Renal cortical epithelial cell (primary cell): Measurements from ENCODE around the gene KITLG. TPM values are rescaled to one million over a fixed set of nuclear protein-coding genes. Genes with fewer than 3 reads are reported as not detected.
"Not testable (repeated sequence)": the region's sequence is repeated elsewhere in the genome, so short reads cannot be mapped to it uniquely, and the experiment has no call there.

Experiments
- DNase-seq: peaks from one replicate; pipeline ENCODE4 v3.0.0-alpha.2; 2011; ENCODE audit warnings: low read depth
- total RNA-seq: library from RNA; depleted of rRNA; stranded (reverse); fragments of >200 nt; gene quantifications from 2 replicates; pipeline ENCODE4 v1.2.3, GENCODE V29; 2014

The KITLG gene
- total RNA-seq, 1 donor from 2014 or later: 189 TPM

DNA sequence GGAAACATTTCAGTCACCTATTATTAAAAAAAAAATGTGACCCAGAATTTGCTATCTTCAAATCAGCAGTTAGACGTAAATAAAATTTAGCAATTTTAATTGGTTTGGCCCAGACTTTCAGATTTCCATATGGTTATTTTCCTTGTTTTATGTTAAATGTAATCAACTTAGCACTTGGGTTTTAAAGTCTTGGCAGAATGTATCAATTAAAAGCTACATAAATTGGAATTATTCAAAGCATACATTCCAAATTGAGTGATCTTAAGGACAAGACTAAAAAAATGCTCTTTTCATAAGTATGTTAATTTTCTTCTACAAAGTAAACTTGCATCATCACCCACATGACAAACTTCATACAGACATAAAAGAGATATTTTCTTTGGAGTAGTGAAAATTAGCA, 3.4 kb downstream of the KITLG start:
- DNase-seq: no peak

DNA sequence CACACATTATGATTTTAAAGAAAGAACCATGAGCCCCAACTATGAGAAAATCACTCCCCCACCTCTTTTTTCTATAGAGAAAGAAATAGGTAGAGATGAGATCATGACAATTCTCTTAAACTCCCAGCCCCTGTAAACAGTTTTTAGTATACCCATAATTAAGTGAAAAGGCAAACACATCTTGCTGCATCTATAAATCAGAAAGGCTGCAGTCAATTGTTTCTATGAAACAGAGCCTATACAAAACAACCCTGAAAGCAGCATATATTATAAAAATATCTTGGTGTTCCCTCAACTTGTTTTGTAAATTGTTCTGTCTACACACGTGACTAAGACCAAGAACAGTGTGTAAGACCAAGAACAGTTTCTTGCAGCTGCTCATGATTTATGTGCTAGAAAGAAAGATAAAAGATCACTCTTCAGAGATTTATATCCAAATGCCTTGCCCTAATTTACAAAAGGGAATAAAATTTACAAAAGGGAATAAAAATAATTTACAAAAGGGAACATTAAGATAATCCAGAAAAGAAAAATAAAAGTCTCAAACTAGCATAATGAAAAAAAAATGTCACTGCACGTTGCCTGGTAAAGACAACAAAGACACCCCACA, 4.8 kb downstream of the KITLG start:
- DNase-seq: no peak

DNA sequence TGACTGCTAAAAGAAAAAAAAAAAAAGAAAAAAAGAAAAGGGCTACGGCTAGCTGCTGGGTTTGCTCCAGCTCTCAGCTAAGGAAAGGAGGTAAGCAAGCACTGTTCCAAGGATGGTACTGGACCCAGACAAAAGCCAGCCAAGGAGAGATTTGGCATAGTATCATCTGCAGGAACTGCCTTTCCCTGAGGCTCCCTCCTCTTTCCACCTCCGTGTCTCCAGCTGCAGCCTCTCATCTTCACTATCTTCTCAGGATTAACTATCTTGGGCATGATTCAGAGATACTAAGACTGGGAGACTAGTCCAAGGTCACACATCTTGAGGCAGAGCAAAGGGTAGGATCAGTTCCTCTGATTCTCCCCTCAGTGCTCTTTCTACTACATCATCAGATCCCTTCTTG, 6.0 kb downstream of the KITLG start:
- DNase-seq: no peak

DNA sequence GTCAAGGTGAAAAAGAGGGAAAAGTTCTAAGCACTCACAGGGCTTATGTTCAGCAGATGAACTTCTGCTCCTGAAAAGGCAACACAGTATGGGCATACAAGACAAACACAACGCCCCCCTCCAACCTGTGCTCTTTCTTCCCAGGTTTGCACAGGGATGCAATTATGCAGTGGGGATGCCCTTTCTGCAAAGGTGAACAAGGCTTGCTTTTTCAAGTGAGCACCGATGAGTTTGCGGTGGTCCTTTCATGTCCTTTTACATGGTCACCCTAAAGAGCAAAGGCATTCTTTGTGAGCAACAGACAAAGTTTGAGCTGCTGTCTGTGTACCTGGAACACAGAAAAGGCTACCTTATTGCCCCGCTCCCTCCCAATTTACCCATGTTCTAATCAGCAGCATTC, 6.7 kb downstream of the KITLG start:
- no peak for DNase-seq

DNA sequence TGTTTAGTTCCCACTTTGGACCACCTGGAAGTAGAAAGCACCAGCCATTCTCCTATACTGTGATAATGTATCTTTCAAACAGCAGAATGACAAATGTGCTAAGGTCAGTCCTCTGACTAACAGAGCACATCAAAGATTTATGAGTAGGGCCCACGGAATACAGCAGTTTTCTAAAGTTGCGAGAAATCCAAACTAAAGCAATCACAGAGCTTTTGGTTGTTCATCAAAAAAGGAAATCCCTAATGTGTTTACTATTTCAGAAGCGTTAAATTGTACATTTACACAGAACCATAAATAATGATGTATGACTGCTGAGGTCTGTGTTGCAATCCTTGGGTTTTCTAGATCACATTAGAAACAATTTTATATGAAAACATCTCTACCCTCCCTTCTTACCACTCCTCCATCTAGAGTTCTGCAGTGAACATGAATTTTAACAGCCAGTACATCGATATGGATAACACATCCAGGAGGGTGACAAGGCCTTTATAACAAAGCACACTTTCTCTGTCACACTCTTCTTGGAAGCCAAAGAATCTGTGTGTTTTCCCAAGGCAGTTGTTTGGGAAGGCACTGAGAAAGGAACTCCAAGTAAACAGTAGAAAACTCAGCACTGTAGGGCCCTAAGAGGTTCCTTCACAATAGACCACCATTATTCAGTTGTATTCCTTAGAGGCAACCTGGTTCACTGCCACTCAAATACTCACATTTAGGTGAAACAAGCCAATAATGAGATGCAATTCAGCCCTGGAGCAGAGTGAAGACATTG, 7.3 kb downstream of the KITLG start:
- DNase-seq: no peak

DNA sequence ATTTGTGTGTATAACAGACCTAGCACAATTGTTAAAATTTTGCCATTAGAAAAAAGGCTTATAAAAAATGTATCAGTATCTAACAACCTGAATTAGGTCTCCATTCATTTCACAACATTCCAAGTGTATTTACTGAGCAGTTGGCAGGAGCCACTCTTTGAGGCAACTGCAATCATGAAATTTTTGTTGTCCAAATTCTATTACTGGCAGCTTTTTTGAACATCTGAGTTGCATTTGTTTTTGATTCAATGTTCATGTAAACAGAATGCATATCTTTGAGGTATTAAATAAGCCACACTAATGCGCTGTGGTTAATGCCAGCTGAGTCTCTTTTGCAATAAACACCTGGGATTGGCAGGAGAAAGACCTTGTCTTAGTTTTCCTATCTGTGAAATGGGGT, 8.7 kb downstream of the KITLG start:
- DNase-seq: no peak

DNA sequence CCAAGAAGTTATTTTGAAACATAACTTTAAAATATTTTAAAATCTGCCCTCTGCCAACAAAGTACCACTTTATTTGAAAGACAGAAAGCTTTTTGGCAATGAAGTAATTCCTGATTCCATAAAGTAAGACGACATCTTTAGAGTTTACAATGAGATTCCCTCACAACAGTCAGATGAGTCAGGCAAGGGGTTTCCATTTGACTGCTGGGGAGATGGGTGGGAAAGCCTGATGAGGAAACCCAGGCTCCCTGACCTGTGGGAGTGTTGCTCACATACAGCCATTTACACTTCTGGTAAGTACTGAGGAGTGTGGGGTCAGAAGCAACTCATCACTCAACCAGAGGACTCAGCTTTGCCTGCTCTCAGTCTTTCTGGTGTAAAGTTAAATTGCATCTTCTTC, 10.2 kb downstream of the KITLG start:
- DNase-seq: peak; percentile 67

DNA sequence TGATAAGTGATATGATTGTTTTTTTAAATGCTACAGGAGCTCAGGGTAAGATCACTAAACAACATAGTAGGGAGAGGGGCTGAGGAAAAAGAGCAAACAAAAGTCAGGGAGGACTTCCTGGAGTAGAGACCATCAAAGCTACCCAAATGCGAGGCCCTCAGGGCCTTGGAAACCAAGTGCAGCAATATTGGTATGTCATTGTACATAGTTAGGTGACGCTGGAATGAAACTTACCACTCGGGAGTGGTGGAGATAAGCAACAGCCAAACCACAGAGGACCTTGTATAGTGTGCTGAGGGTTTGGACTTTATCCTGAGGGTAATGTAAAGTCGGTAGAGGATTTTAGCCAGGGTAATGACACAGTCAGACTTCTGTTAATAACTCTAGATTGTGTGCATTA, 13.8 kb downstream of the KITLG start:
- DNase-seq: no peak

DNA sequence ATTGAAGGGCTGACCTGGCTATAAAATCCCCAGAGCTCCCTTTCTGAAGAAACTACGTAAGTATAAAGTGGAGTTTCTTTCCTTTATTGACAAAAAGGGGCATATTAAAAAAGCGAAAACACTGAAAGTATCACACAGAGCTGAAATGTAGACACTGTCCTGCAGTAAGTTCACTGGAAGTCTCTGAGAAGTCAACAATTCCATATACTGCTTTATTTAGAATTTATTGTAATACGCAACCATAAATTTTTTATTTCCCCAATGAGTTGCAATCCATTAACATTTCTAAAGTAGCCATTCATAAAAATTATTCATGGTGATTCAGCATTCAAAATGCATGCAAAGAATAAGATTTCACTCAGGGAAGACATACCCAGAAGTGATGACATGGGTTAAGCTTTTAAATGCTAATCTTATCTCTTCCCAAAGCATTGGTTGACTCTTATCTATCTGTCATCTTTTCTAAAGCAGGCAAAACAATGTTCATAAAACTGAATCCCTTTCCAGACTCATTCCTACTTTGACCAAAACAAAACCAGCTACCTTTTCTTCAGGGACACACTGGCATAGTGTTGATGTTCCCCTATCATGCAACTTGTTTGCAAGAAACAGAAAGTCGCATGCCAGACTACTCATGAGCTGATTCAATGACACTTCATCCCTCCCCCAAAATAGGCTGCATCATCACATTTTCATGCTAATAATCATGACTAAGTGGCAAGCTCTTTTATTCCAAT, 17.3 kb downstream of the KITLG start:
- no peak for DNase-seq

DNA sequence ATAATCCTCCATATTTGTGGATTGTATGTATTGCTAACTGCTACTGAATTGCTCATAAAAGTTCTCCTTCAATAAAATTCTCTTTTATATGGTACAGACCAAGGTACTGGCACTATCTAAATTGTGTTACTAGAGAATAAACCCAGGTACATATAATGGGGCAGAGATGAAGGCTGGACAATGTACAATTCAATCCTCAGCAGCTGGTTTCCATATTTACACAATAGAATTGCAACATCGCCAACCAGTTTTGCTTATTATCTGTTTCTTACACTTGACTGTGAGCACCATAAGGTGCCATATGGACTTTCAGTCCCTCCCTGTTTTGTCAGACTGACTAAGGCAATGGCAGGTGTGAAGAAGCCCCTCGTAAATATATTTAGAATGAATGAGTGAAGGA, 18.1 kb downstream of the KITLG start:
- no peak for DNase-seq

DNA sequence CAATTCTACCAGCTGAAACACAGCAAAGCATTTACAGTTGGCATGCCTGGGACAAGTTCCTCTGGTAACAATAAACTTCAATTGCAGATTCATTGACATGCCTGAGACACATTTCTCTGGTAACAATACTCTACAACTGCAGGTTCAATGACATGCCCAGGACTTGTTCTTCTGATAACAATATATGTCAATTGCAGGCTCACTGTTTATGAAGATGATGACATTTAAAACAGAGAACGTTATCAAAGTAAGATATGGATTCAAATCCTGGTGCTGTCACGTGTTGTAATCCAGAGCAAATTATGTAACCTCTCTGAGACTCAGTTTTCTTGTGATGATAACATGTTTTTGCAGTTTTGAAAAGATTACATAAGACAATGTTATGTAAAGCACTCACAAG, 20.5 kb downstream of the KITLG start:
- no peak for DNase-seq

DNA sequence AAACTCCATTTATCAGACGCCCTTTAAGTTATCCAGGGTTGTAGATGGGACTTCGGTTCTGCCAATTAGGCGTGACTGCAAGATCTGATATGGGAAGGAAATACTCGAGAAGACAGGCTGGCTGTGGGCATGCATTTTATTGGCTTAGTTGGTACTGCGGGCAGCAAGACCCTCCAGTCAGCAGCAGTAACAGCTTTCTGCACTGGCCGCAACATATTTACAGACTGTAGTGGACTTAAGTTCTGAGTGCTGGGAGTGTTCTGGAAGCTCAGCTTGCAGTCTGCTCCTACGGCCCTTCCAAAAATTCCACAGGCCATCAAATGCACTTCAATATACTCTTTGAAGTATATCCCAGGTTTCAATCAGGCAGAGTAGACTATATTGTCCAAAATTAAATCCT, 21.1 kb downstream of the KITLG start:
- DNase-seq: no peak

DNA sequence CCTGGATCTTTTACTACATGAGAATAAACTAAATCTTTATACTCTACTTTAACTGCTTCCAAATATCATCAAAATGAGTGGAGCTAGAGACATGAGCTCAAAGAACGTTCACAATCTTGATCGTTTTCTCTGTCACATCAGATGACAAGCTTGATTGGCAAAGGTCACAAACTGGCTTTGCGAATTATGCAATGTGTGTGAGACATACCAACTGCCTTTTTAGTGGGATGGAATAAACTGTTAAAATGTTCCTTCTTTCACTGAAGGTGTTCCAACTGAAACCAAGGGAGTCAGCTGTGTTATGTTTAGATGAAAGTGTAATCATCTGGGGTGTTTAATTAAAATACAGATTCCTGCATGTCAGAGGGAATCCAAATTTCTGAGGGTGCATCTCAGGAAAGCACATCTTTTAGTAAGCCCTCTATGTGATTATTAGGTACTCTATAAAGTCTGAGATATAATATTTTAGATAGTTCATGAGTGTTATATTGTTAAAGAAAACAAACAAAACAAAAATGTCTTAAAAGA, 21.9 kb downstream of the KITLG start:
- no peak for DNase-seq

DNA sequence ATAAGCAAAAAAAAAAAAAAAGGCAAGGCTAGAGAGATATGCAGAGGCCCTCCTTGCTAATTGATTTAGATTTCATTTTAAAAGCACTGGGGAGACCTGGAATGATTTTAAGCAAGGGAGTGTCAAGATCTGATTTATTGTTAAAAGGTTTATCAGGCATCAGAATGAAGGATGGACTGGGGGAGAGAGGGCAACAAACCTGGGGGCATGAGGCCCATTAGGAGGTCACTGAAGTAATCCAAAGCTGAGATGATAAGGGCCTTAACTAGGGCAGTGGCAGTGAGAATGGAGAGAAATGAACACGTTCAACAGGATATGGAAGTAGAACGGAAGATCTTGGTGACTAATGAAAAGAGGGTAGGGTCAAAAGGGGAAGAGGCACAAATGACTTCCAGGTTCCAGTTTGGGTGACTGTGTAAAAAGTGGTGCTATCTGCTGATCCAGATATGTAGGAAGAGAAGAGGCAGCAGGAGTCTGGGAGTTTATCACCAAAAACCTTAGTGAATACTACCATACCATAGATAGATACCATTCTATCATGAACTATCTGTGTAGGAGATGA, 24.0 kb downstream of the KITLG start:
- no peak for DNase-seq

DNA sequence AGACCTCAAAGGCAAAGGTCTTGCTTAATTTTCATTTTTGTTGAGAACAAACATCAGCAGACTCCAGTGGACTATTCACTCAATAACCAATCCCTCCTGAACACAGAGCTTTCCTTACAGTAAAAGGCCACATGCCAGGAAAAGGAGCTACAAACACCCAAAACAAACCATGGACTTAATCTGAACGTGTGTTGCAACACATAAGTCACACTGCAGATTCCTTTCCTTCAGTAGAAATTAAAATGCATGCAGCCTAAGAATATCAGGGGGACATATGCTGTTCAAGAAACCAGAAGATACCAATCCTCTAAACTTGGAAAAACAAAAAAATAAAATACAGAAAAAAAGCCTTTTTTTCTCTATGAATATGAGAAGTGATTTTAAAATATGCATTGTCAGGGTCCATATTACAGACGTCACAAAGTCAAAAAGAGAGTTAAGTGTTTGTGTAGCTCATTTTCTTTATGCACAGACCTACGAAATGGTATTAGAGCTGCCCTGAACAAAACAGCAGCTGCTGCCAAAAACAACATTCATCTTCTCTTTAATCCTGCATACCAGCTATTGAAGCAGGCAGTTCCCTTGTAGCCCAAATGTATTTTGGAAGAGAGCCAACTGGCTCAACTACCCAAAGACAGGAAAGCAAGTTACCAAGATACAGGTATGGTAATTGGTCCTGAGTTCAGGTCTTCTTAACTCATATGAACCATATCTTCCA, 26.2 kb downstream of the KITLG start:
- DNase-seq: peak; percentile 92

DNA sequence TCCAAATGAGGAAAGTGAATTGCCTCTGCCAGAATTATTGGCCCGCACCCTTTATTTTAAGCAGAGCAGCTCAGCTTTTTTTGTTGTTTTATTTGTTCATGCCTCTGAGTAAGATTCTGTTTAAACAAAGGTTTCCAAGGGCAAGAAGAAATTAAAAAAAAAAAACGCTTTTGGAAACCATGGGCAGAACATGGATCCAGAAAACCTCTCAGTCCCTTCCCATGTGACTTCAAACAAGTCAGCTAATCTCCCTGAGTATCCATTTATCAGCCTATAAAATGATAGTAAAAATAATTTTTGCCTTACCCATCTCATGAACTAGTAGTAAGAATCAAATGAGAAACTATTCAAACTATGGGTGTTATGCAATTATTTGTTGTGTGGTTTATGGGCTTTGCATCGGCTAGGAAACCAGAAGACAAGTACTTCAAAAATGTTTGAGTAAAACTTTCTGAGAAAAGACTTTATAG, 27.6 kb downstream of the KITLG start:
- peak; percentile 80 for DNase-seq

DNA sequence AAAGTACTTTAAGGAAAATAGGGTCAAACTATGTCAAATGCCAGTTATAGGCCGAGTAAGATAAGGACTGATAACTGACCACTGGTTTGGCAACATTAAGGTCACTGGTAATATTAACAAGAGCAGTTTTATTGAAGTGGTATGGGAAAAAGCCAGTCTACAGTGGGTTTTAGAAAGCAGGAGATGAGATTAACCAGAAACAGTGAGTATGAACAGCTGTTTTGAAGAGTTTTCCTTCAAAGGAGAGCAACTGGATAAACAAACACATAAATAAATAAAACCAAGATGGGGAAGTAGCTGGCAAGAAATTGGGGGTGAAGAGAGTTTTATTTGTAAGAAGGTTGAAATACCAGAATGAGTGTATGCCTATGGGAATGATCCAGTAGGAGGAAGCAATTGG, 30.3 kb downstream of the KITLG start:
- DNase-seq: no peak

DNA sequence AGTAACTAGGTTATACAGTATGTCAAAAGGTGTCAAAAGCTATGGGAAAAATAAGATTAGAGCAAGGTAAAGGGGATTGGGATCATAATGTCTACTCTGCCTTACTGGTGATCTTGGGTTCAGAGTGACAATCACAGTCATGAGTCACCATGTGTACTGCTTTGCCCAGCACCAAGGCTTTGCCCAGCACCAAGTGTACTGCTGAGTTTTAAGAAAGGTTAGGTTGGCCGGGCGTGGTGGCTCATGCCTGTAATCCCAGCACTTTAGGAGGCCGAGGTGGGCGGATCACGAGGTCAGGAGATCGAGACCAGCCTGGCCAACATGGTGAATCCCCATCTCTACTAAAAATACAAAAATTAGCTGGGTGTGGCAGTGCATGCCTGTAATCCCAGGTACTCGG, 32.3 kb downstream of the KITLG start:
- DNase-seq: not testable (repeated sequence)

DNA sequence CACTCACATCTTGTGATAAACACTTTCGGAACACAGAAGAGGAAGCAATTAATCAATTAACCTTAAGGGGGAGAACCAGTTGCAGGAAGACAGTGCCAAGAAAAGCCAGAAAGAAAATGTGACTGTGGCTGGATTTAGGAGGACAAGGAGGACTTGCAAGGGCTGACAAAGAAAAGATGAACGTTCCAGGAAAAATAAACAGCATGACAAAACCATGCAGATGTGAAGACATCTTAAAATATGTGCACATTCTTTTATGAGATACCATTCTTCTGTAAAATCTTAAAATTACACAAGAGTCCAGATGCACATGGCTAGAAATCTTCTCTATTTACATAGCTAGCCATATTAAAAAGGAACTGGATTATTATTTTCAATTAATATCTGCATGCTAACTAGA, 33.4 kb downstream of the KITLG start:
- no peak for DNase-seq

DNA sequence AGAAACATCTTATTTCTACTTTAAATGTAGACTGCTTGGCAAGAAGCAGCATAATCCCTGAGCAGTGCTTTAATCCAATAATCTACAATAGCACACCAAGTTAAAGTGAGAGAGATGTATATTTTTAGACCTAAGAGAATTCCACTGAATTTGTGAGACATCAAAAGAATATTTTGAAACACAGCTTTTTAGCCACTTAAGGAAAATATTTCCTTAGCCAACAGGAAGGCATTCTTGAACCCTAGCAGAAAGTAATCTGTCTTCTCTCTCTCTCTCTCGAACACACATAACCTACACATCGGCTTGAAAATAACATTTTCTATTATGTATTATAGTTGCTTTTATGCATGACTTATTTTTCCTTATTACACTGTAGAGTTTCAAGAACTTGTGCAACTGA, 34.0 kb downstream of the KITLG start:
- no peak for DNase-seq
